Measurements from ENCODE around the gene ANKRD22. TPM values are rescaled to one million over a fixed set of nuclear protein-coding genes. Genes with fewer than 3 reads are reported as not detected.
A peak's percentile ranks its signal among the peaks of the same experiment; 100 is the strongest.

ANKRD22 gene
- polyA plus RNA-seq, 1 donor (not counting 4 experiments of a cell fraction or from before 2014, with no cell fraction given), result 4.4 TPM

DNA sequence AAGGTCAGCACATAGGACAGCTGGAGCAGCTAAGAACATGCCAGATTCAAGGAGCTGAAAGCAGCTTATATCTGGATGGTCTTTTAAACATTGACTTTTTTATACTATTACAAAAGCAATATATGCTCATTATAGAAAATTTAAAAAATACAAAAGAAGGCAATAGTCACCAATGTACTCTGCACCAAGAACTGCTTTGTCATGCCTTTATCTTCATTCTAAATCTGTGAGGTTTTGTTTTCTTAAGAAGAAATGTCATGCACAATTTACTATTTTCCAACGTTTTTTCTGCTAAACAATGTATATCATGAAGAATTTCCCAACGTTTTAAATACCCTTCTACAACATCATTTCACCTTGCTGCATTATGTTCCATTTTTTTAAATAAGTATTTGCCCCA is 46.3 kb downstream of the ANKRD22 start:
- H3K9me3 ChIP-seq (ENCODE audit: control insufficient read depth, low read depth, low read length), result no peaks in the 10 kb centered on the region
- DNase-seq (ENCODE audit: low read depth, low spot score) (no peak), FAIRE-seq (no peak)
- H3K79me2 ChIP-seq (ENCODE audit: control insufficient read depth, insufficient read depth, low read length), result no peaks in the 10 kb centered on the region
- no peaks in the 10 kb centered on the region for H3K27me3 ChIP-seq (ENCODE audit: control insufficient read depth, extremely low read depth, insufficient read depth, low read length)
- H2AFZ ChIP-seq (ENCODE audit: control insufficient read depth, low read length), result no peak overlapping the region
- H3K4me3 ChIP-seq (ENCODE audit: control insufficient read depth in 2 of 3, extremely low read depth in 1 of 3, insufficient read depth in 2 of 3, low read depth in 1 of 3, low read length in 3 of 3), result no peak overlapping the region
- dilution Hi-C loops (cut with MboI; ENCODE audit: extremely low pct_ligation_motif_present, low sequenced_read_pairs), result no loop called here
- no peaks in the 10 kb centered on the region for H3K36me3 ChIP-seq (ENCODE audit: control insufficient read depth in 2 of 2, extremely low read depth in 1 of 2, insufficient read depth in 2 of 2, low read length in 2 of 2)
- no peak overlapping the region for H3K9ac ChIP-seq (ENCODE audit: control insufficient read depth, extremely low read depth, insufficient read depth, low read length)
- no peak overlapping the region for H3K4me2 ChIP-seq (ENCODE audit: control insufficient read depth, extremely low read depth, insufficient read depth, low read depth, low read length)
- peaks cover 14% of the 10 kb centered on the region for H3K4me1 ChIP-seq (ENCODE audit: control insufficient read depth, extremely low read depth, insufficient read depth, low read length)
- H3K9me1 ChIP-seq (ENCODE audit: control insufficient read depth, extremely low read depth, insufficient read depth, low read length), result no peaks in the 10 kb centered on the region
- H4K20me1 ChIP-seq (ENCODE audit: control insufficient read depth, extremely low read depth, insufficient read depth, low read length), result no peaks in the 10 kb centered on the region
- TF ChIP-seq EZH2 (IDR thresholded peaks at IDR 0.05; ENCODE audit: low read length), result no peak
- TF ChIP-seq, protein P1, sequence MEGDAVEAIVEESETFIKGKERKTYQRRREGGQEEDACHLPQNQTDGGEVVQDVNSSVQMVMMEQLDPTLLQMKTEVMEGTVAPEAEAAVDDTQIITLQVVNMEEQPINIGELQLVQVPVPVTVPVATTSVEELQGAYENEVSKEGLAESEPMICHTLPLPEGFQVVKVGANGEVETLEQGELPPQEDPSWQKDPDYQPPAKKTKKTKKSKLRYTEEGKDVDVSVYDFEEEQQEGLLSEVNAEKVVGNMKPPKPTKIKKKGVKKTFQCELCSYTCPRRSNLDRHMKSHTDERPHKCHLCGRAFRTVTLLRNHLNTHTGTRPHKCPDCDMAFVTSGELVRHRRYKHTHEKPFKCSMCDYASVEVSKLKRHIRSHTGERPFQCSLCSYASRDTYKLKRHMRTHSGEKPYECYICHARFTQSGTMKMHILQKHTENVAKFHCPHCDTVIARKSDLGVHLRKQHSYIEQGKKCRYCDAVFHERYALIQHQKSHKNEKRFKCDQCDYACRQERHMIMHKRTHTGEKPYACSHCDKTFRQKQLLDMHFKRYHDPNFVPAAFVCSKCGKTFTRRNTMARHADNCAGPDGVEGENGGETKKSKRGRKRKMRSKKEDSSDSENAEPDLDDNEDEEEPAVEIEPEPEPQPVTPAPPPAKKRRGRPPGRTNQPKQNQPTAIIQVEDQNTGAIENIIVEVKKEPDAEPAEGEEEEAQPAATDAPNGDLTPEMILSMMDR (optimal IDR thresholded peaks at IDR 0.05 in 1 of 3, IDR thresholded peaks at IDR 0.05 in 1 of 3, conservative IDR thresholded peaks at IDR 0.05 in 1 of 3; ENCODE audit: extremely low read depth in 1 of 3, insufficient read depth in 2 of 3, low read length in 3 of 3), result no peak
- no peak overlapping the region for H3K27ac ChIP-seq (ENCODE audit: control insufficient read depth, insufficient read depth, low read length)

DNA sequence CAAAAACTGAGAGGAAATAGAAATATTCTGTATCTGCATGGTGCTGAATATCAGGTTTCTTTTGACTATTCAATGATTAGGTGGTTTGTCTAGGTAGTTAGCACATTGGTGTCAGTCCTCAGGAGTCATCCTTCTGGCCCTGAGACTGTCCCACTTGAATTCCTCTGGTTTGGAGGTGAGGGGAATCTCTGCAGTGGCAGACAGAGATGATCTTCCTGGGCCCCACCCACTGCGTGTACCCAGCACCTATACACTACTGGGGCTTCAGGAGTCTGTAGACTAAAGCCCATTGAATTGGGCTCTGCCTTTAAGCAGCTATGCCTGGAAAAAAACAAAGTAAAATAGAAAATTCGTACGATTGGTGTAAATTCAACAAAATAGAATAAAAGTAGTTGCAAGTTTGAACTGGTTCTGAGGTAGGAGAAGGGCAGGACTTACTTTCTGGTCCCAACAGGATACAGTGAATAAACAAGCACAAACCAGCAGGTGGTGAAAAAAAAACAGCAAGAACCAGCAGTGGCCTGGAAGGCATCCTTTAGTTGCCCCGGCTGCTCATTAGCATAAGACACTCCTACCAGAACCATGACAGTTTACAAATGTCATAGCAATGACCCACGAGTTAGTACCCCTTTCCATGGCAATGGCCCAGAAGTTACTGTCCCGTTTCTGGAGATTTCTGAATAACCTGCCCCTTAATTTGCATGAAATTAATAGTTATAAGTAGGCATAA is 47.4 kb downstream of the ANKRD22 start:
- TF ChIP-seq, protein P1 (optimal IDR thresholded peaks at IDR 0.05 in 1 of 3, IDR thresholded peaks at IDR 0.05 in 1 of 3, conservative IDR thresholded peaks at IDR 0.05 in 1 of 3; ENCODE audit: extremely low read depth in 1 of 3, insufficient read depth in 2 of 3, low read length in 3 of 3), result no peak
- no peak for TF ChIP-seq EZH2 (IDR thresholded peaks at IDR 0.05; ENCODE audit: low read length)
- H3K9ac ChIP-seq (ENCODE audit: control insufficient read depth, extremely low read depth, insufficient read depth, low read length), result no peak overlapping the region
- no peaks in the 10 kb centered on the region for H3K79me2 ChIP-seq (ENCODE audit: control insufficient read depth, insufficient read depth, low read length)
- H3K36me3 ChIP-seq (ENCODE audit: control insufficient read depth in 2 of 2, extremely low read depth in 1 of 2, insufficient read depth in 2 of 2, low read length in 2 of 2), result no peaks in the 10 kb centered on the region
- H3K27ac ChIP-seq (ENCODE audit: control insufficient read depth, insufficient read depth, low read length), result no peak overlapping the region
- FAIRE-seq, result peak; percentile 55
- dilution Hi-C loops (cut with MboI; ENCODE audit: extremely low pct_ligation_motif_present, low sequenced_read_pairs), result no loop called here
- DNase-seq (ENCODE audit: low read depth, low spot score), result no peak
- H3K4me2 ChIP-seq (ENCODE audit: control insufficient read depth, extremely low read depth, insufficient read depth, low read depth, low read length), result peak overlapping the region; percentile 20
- no peaks in the 10 kb centered on the region for H3K9me3 ChIP-seq (ENCODE audit: control insufficient read depth, low read depth, low read length)
- H3K4me3 ChIP-seq (ENCODE audit: control insufficient read depth in 2 of 3, extremely low read depth in 1 of 3, insufficient read depth in 2 of 3, low read depth in 1 of 3, low read length in 3 of 3), result no peak overlapping the region
- peaks cover 7% of the 10 kb centered on the region for H3K4me1 ChIP-seq (ENCODE audit: control insufficient read depth, extremely low read depth, insufficient read depth, low read length)
- no peaks in the 10 kb centered on the region for H3K27me3 ChIP-seq (ENCODE audit: control insufficient read depth, extremely low read depth, insufficient read depth, low read length)
- no peaks in the 10 kb centered on the region for H4K20me1 ChIP-seq (ENCODE audit: control insufficient read depth, extremely low read depth, insufficient read depth, low read length)
- no peaks in the 10 kb centered on the region for H3K9me1 ChIP-seq (ENCODE audit: control insufficient read depth, extremely low read depth, insufficient read depth, low read length)
- H2AFZ ChIP-seq (ENCODE audit: control insufficient read depth, low read length), result no peak overlapping the region

All from keratinocyte (primary cell).